ENCODE data around the gene ACAT2. TPM values are rescaled to one million over a fixed set of nuclear protein-coding genes. Genes with fewer than 3 reads are reported as not detected.
A peak's percentile ranks its signal among the peaks of the same experiment; 100 is the strongest.
"Not testable (repeated sequence)": the region's sequence is repeated elsewhere in the genome, so short reads cannot be mapped to it uniquely, and the experiment has no call there.

ACAT2 gene
- total RNA-seq, 2 donors from 2014 or later = 44.3 to 53.1 TPM

- peak overlapping the region; percentile 50 to 52 for H3K4me3 Mint-ChIP-seq
- H3K36me3 Mint-ChIP-seq (ENCODE audit: insufficient read depth in 2 of 2) = peaks cover 9 to 19% of the 10 kb centered on the region in 2 donors
- peaks cover 47% of the 10 kb centered on the region for H3K4me1 Mint-ChIP-seq (ENCODE audit: low read depth)
- no peak for DNase-seq
- no peaks in the 10 kb centered on the region for H3K27me3 Mint-ChIP-seq (ENCODE audit: low read depth)
- no peaks in the 10 kb centered on the region for H3K9me3 Mint-ChIP-seq
- peak overlapping the region; percentile 83 for H3K27ac Mint-ChIP-seq
- ATAC-seq (replicated peaks in 1 of 2) = no peak
Observed at GRCh38 chr6:159724778-159725177, 37.1 kb upstream of the ACAT2 start.

- not testable (repeated sequence) for DNase-seq; H3K27me3 Mint-ChIP-seq (ENCODE audit: low read depth); ATAC-seq (replicated peaks in 1 of 2); H3K9me3 Mint-ChIP-seq
- Mint-ChIP-seq H3K4me1 (ENCODE audit: low read depth) (peaks cover 51% of the 10 kb centered on the region), H3K27ac (peak overlapping the region; percentile 83), H3K4me3 (peak overlapping the region in 1 of 2 donors; percentile 50), H3K36me3 (ENCODE audit: insufficient read depth in 2 of 2) (peaks cover 10 to 19% of the 10 kb centered on the region in 2 donors)
Observed at GRCh38 chr6:159725208-159725607, 36.6 kb upstream of the ACAT2 start.

- Mint-ChIP-seq H3K9me3 (no peaks in the 10 kb centered on the region), H3K27me3 (ENCODE audit: low read depth) (no peaks in the 10 kb centered on the region), H3K4me1 (ENCODE audit: low read depth) (peaks cover 63% of the 10 kb centered on the region), H3K4me3 (peak overlapping the region; percentile 93 to 100), H3K27ac (peak overlapping the region; percentile 99), H3K36me3 (ENCODE audit: insufficient read depth in 2 of 2) (peaks cover 12 to 21% of the 10 kb centered on the region in 2 donors)
- DNase-seq (no peak), ATAC-seq (replicated peaks in 1 of 2) (no peak)
Observed at GRCh38 chr6:159726255-159726917, 35.5 kb upstream of the ACAT2 start.

- Mint-ChIP-seq H3K27ac (peak within 1 kb of the TSS; percentile 99), H3K27me3 (ENCODE audit: low read depth) (no peaks in the 10 kb centered on the region), H3K4me1 (ENCODE audit: low read depth) (peaks cover 65% of the 10 kb centered on the region), H3K4me3 (peak within 1 kb of the TSS; percentile 93 to 100), H3K9me3 (no peaks in the 10 kb centered on the region), H3K36me3 (ENCODE audit: insufficient read depth in 2 of 2) (peaks cover 12 to 21% of the 10 kb centered on the region in 2 donors)
- DNase-seq (peak; percentile 97 to 98), ATAC-seq (replicated peaks in 1 of 2) (peak; percentile 89 to 90)
Observed at GRCh38 chr6:159726918-159727716, 34.7 kb upstream of the ACAT2 start, which contains the start of gene WTAP. Gene WTAP, plus strand, starts transcription at chr6:159727506. Its CDS starts 8,760 bp downstream, at chr6:159736266.

GRCh38 chr6:159727717-159728445 is 34.0 kb upstream of the ACAT2 start:
- peak overlapping the region; percentile 84 to 98 for H3K4me3 Mint-ChIP-seq
- H3K9me3 Mint-ChIP-seq = no peaks in the 10 kb centered on the region
- H3K4me1 Mint-ChIP-seq (ENCODE audit: low read depth) = peaks cover 68% of the 10 kb centered on the region
- H3K27me3 Mint-ChIP-seq (ENCODE audit: low read depth) = no peaks in the 10 kb centered on the region
- peak; percentile 39 to 45 for ATAC-seq (replicated peaks in 1 of 2)
- no peak for DNase-seq
- H3K27ac Mint-ChIP-seq = peak overlapping the region; percentile 98
- peaks cover 10 to 21% of the 10 kb centered on the region in 2 donors for H3K36me3 Mint-ChIP-seq (ENCODE audit: insufficient read depth in 2 of 2)

- ATAC-seq (replicated peaks in 1 of 2) = no peak
- H3K9me3 Mint-ChIP-seq = no peaks in the 10 kb centered on the region
- DNase-seq = no peak
- peak overlapping the region; percentile 84 to 98 for H3K4me3 Mint-ChIP-seq
- peaks cover 7 to 18% of the 10 kb centered on the region in 2 donors for H3K36me3 Mint-ChIP-seq (ENCODE audit: insufficient read depth in 2 of 2)
- peak overlapping the region; percentile 98 for H3K27ac Mint-ChIP-seq
- no peaks in the 10 kb centered on the region for H3K27me3 Mint-ChIP-seq (ENCODE audit: low read depth)
- H3K4me1 Mint-ChIP-seq (ENCODE audit: low read depth) = peaks cover 69% of the 10 kb centered on the region
Observed at GRCh38 chr6:159728531-159728964, 33.3 kb upstream of the ACAT2 start.

GRCh38 chr6:159729598-159730331 is 32.1 kb upstream of the ACAT2 start:
- no peak for ATAC-seq (replicated peaks in 1 of 2)
- Mint-ChIP-seq H3K4me1 (ENCODE audit: low read depth) (peaks cover 70% of the 10 kb centered on the region), H3K27ac (peak overlapping the region; percentile 98), H3K9me3 (no peaks in the 10 kb centered on the region), H3K27me3 (ENCODE audit: low read depth) (no peaks in the 10 kb centered on the region), H3K36me3 (ENCODE audit: insufficient read depth in 2 of 2) (peaks cover 7 to 16% of the 10 kb centered on the region in 2 donors), H3K4me3 (peak overlapping the region; percentile 84 to 98)
- DNase-seq = no peak

- Mint-ChIP-seq H3K4me3 (peak overlapping the region; percentile 70 to 84), H3K36me3 (ENCODE audit: insufficient read depth in 2 of 2) (peaks cover 7 to 16% of the 10 kb centered on the region in 2 donors), H3K9me3 (no peaks in the 10 kb centered on the region), H3K27me3 (ENCODE audit: low read depth) (no peaks in the 10 kb centered on the region), H3K4me1 (ENCODE audit: low read depth) (peaks cover 68% of the 10 kb centered on the region), H3K27ac (peak overlapping the region; percentile 65)
- ATAC-seq (replicated peaks in 1 of 2) (no peak), DNase-seq (no peak)
Observed at GRCh38 chr6:159730332-159730676, 31.5 kb upstream of the ACAT2 start.

GRCh38 chr6:159732550-159732949 is 29.3 kb upstream of the ACAT2 start:
- H3K27ac Mint-ChIP-seq = peak overlapping the region; percentile 63
- H3K4me3 Mint-ChIP-seq = peak overlapping the region in 1 of 2 donors; percentile 58
- H3K4me1 Mint-ChIP-seq (ENCODE audit: low read depth) = peaks cover 61% of the 10 kb centered on the region
- not testable (repeated sequence) for H3K9me3 Mint-ChIP-seq; DNase-seq; ATAC-seq (replicated peaks in 1 of 2); H3K27me3 Mint-ChIP-seq (ENCODE audit: low read depth)
- H3K36me3 Mint-ChIP-seq (ENCODE audit: insufficient read depth in 2 of 2) = peaks cover 7 to 14% of the 10 kb centered on the region in 2 donors

- peaks cover 67% of the 10 kb centered on the region for H3K4me1 Mint-ChIP-seq (ENCODE audit: low read depth)
- H3K27ac Mint-ChIP-seq; DNase-seq; ATAC-seq (replicated peaks in 1 of 2); H3K9me3 Mint-ChIP-seq; H3K27me3 Mint-ChIP-seq (ENCODE audit: low read depth): not testable (repeated sequence)
- H3K36me3 Mint-ChIP-seq (ENCODE audit: insufficient read depth in 2 of 2) = peaks cover 7 to 17% of the 10 kb centered on the region in 2 donors
- peak overlapping the region in 1 of 2 donors; percentile 58 for H3K4me3 Mint-ChIP-seq
Observed at GRCh38 chr6:159733395-159733794, 28.4 kb upstream of the ACAT2 start.

- DNase-seq = no peak
- H3K27me3 Mint-ChIP-seq (ENCODE audit: low read depth) = no peaks in the 10 kb centered on the region
- H3K9me3 Mint-ChIP-seq = no peaks in the 10 kb centered on the region
- peaks cover 39% of the 10 kb centered on the region for H3K4me1 Mint-ChIP-seq (ENCODE audit: low read depth)
- no peak overlapping the region for H3K27ac Mint-ChIP-seq
- no peak overlapping the region for H3K4me3 Mint-ChIP-seq
- ATAC-seq (replicated peaks in 1 of 2) = peak in 1 of 2 donors; percentile 32
- peaks cover 1 to 13% of the 10 kb centered on the region in 2 donors for H3K36me3 Mint-ChIP-seq (ENCODE audit: insufficient read depth in 2 of 2)
Observed at GRCh38 chr6:159736908-159737307, 24.9 kb upstream of the ACAT2 start.

GRCh38 chr6:159739341-159739740 is 22.5 kb upstream of the ACAT2 start:
- peaks cover 20% of the 10 kb centered on the region for H3K4me1 Mint-ChIP-seq (ENCODE audit: low read depth)

More at GRCh38 chr6:159739341-159739740, 22.5 kb upstream of the ACAT2 start:
- H3K9me3 Mint-ChIP-seq = no peaks in the 10 kb centered on the region
- no peaks in the 10 kb centered on the region for H3K27me3 Mint-ChIP-seq (ENCODE audit: low read depth)
- no peak for ATAC-seq (replicated peaks in 1 of 2)
- DNase-seq = no peak
- H3K36me3 Mint-ChIP-seq (ENCODE audit: insufficient read depth in 2 of 2) = peaks cover 4 to 25% of the 10 kb centered on the region in 2 donors
- peak overlapping the region; percentile 82 for H3K27ac Mint-ChIP-seq
- no peak overlapping the region for H3K4me3 Mint-ChIP-seq
